Measurements from ENCODE around the gene NNT.

NNT gene

DNA sequence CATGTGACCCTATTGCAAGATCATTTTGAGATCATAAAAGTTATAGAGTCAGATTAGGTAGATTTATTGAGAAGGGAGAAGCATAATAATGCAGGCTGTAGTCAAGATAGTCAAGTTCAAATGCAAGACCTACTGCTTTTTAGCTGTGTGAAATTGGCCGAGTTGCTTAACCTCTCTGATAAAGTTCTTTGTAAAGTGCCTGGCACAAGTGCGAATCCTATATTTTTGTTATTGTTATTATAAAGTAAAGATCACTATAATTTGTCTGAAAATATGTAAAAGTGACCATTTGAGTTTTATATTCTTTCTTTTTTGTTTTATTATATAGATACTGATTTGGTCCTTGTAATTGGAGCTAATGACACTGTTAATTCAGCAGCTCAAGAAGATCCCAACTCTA, 99.3 kb downstream of the NNT start:
- TF ChIP-seq, protein P1, sequence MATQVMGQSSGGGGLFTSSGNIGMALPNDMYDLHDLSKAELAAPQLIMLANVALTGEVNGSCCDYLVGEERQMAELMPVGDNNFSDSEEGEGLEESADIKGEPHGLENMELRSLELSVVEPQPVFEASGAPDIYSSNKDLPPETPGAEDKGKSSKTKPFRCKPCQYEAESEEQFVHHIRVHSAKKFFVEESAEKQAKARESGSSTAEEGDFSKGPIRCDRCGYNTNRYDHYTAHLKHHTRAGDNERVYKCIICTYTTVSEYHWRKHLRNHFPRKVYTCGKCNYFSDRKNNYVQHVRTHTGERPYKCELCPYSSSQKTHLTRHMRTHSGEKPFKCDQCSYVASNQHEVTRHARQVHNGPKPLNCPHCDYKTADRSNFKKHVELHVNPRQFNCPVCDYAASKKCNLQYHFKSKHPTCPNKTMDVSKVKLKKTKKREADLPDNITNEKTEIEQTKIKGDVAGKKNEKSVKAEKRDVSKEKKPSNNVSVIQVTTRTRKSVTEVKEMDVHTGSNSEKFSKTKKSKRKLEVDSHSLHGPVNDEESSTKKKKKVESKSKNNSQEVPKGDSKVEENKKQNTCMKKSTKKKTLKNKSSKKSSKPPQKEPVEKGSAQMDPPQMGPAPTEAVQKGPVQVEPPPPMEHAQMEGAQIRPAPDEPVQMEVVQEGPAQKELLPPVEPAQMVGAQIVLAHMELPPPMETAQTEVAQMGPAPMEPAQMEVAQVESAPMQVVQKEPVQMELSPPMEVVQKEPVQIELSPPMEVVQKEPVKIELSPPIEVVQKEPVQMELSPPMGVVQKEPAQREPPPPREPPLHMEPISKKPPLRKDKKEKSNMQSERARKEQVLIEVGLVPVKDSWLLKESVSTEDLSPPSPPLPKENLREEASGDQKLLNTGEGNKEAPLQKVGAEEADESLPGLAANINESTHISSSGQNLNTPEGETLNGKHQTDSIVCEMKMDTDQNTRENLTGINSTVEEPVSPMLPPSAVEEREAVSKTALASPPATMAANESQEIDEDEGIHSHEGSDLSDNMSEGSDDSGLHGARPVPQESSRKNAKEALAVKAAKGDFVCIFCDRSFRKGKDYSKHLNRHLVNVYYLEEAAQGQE (IDR thresholded peaks at IDR 0.05; ENCODE audit: insufficient read depth in 1 of 2, low read depth in 2 of 2, low read length in 2 of 2), result no peak
- TF ChIP-seq SIN3A (IDR thresholded peaks at IDR 0.05; ENCODE audit: borderline replicate concordance, insufficient read depth, low read length) (no peak), POLR2AphosphoS5 (IDR thresholded peaks at IDR 0.05; ENCODE audit: low read depth, low read length) (no peak), FOXP2 (optimal IDR thresholded peaks at IDR 0.05; ENCODE audit: borderline replicate concordance, extremely low read depth, extremely low read length, insufficient read depth) (no peak), TAF1 (IDR thresholded peaks at IDR 0.05; ENCODE audit: borderline replicate concordance, insufficient read depth, low read length) (no peak)

DNA sequence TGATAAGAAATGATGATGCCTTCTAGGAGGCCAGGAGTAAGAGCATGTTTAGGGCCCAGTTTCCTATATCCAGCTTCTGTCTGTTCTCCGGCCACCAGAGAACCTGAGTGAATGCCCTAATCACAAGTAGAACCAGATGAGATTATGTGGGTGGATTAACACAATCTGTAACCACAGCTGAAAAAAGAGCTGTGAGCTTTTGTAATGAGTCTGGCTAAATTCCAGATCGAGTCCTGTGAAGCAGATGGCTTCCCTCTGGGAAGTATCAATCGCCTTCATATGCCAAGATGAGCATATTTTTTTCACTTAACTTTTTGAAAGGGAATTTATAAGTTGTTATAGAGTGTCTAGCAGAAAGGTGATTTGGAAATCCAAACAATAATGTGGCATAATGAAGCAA, 99.8 kb downstream of the NNT start:
- no peak for TF ChIP-seq POLR2AphosphoS5 (IDR thresholded peaks at IDR 0.05; ENCODE audit: low read depth, low read length)
- TF ChIP-seq FOXP2 (optimal IDR thresholded peaks at IDR 0.05; ENCODE audit: borderline replicate concordance, extremely low read depth, extremely low read length, insufficient read depth), result no peak
- no peak for TF ChIP-seq TAF1 (IDR thresholded peaks at IDR 0.05; ENCODE audit: borderline replicate concordance, insufficient read depth, low read length)
- no peak for TF ChIP-seq SIN3A (IDR thresholded peaks at IDR 0.05; ENCODE audit: borderline replicate concordance, insufficient read depth, low read length)
- TF ChIP-seq, protein P1 (IDR thresholded peaks at IDR 0.05; ENCODE audit: insufficient read depth in 1 of 2, low read depth in 2 of 2, low read length in 2 of 2), result no peak

DNA sequence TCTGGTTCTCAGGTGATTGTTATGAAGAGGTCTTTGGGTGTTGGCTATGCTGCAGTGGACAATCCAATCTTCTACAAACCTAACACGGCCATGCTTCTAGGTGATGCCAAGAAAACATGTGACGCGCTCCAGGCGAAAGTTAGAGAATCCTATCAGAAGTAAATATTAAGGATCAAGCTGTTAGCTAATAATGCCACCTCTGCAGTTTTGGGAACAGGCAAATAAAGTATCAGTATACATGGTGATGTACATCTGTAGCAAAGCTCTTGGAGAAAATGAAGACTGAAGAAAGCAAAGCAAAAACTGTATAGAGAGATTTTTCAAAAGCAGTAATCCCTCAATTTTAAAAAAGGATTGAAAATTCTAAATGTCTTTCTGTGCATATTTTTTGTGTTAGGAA, 101.3 kb downstream of the NNT start:
- TF ChIP-seq, protein P1 (IDR thresholded peaks at IDR 0.05; ENCODE audit: insufficient read depth in 1 of 2, low read depth in 2 of 2, low read length in 2 of 2), result no peak
- TF ChIP-seq SIN3A (IDR thresholded peaks at IDR 0.05; ENCODE audit: borderline replicate concordance, insufficient read depth, low read length) (no peak), TAF1 (IDR thresholded peaks at IDR 0.05; ENCODE audit: borderline replicate concordance, insufficient read depth, low read length) (no peak), FOXP2 (optimal IDR thresholded peaks at IDR 0.05; ENCODE audit: borderline replicate concordance, extremely low read depth, extremely low read length, insufficient read depth) (no peak), POLR2AphosphoS5 (IDR thresholded peaks at IDR 0.05; ENCODE audit: low read depth, low read length) (no peak)

DNA sequence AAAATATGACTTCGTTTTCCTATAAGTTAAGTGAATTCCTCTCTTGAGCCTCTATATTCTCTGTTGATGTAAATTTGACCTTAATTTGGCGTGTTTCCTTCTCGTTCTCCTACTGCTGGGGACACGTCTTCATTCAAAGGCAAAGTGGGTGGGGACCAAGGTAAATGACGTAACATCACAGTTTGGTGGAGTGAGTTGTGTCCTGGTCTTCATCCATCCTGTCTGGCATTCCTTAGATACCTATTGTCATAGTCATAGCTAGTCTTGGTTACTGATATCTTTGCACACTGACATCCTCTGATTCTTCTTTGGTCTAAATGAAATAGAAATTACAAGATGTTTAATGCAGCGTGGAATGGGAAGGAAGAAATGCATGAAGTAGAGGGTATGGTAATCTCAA, 108.5 kb downstream of the NNT start:
- TF ChIP-seq, protein P1 (IDR thresholded peaks at IDR 0.05; ENCODE audit: insufficient read depth in 1 of 2, low read depth in 2 of 2, low read length in 2 of 2), result no peak
- TF ChIP-seq POLR2AphosphoS5 (IDR thresholded peaks at IDR 0.05; ENCODE audit: low read depth, low read length) (no peak), TAF1 (IDR thresholded peaks at IDR 0.05; ENCODE audit: borderline replicate concordance, insufficient read depth, low read length) (no peak), SIN3A (IDR thresholded peaks at IDR 0.05; ENCODE audit: borderline replicate concordance, insufficient read depth, low read length) (no peak), FOXP2 (optimal IDR thresholded peaks at IDR 0.05; ENCODE audit: borderline replicate concordance, extremely low read depth, extremely low read length, insufficient read depth) (no peak)

DNA sequence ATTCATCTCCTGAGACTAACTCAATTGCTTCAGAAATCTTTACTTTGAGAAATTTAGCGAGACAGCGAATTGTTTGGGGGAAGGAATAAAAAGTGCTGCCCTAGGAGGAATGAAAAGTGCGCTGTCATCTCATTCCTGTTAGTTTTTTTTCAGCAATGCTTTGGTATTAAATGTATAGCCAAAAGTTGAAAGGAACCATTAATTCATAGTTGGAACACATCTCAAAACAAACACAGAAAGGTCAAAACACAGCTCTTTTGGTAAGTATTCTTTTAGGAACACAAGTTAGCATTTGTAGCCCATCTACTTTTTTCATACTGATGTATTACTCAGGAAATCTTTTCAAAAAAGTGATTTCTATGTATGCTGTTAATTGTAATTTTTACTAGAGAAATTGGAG, 109.1 kb downstream of the NNT start:
- TF ChIP-seq SIN3A (IDR thresholded peaks at IDR 0.05; ENCODE audit: borderline replicate concordance, insufficient read depth, low read length), result no peak
- no peak for TF ChIP-seq TAF1 (IDR thresholded peaks at IDR 0.05; ENCODE audit: borderline replicate concordance, insufficient read depth, low read length)
- TF ChIP-seq POLR2AphosphoS5 (IDR thresholded peaks at IDR 0.05; ENCODE audit: low read depth, low read length), result no peak
- TF ChIP-seq FOXP2 (optimal IDR thresholded peaks at IDR 0.05; ENCODE audit: borderline replicate concordance, extremely low read depth, extremely low read length, insufficient read depth), result no peak
- TF ChIP-seq, protein P1 (IDR thresholded peaks at IDR 0.05; ENCODE audit: insufficient read depth in 1 of 2, low read depth in 2 of 2, low read length in 2 of 2), result no peak

All from PFSK-1 (cell line).